NCI-H2029 treated with DMSO at 0.1 percent for 48 hours (cell line): ENCODE results near the gene PRKN.

ENCODE experiments used
- DNase-seq: peaks from one replicate; lab custom pipeline; 2025; lab: John Stamatoyannopoulos, UW

Gene PRKN

DNA sequence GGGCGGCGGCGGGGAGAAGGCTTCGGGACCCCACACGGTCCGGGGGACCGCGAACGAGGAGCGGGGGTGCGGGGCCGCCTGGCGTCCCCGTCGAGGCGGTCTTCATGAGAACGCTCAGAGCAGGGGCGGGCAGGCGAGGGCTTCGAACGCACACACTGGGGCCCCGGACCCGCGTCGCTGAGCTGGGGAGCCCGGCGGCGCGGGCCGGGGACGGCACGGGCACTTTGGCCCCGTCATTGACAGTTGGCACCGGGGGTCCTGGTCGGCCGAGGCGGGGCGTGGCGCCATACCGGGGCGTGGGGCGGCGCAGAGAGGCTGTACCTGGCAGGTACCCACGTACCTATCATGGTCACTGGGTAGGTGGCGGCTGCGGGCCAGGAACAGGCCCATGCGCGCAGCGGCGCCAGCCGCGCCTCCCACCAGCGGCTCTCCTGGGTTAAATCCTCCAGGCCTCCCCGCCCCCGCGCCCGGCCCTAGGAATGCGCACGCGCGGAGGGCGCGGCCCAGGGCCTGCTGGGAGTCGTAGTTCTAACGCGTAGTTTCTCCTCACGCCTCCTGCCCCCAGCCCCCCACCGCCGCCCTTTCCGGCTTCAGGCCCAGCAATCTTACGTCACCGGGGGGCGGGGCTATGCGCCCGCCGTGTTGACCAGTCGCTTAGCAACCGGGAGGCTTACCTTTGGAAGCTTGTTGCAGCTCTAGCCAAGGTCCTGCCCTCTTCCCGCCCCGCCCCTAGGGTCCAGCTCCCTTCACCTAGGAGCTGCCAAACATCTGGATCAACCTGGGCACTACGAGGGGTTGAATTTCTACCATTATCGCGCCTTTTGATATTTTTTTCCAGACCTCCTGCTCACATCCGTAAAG lies at the start of gene PRKN, which contains the start of gene PACRG:
TSS of gene PRKN (minus strand) at position 445 of the 861 bp plus-strand sequence.
TSS of gene PACRG (plus strand) at position 653 of the 861 bp plus-strand sequence.
- peak; percentile 95 for DNase-seq

DNA sequence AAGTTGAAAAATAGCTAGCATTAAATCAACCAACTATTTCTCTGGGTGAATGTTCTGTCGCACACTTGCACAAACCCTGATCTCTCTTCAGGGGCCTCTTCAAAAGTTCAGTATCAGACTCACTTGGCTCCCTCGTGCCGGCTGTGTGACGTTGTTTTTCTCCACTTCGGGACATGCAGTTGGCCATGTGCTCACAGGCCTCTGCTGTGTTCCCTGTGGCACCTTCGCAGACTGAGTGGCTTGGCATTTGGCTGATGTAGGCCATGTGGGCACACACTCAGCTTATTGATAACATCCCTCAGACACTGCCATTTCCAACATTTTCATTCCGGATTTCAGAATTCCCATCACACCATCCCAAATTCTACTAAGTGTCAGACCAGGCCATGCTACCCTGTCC lies 49.5 kb upstream of the PRKN start:
- no peak for DNase-seq

DNA sequence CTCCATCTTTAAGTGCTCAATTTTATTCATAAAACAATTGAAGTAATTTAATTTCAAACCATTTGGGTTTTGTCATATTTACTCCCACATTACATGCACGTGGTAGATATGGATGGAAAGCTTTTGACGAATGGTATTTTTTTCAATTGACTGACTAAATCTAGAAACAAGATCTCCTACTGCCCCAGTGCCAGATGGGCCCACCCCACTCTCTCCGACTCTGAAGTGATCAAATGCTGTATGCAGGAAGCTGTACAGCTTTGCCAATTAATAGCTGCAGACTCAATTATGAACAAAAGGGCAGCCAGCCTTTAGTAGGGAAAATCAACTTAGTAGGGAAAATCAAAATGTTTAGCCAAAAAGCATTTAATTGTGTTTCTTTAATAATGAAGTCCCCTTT lies 46.4 kb upstream of the PRKN start:
- no peak for DNase-seq

DNA sequence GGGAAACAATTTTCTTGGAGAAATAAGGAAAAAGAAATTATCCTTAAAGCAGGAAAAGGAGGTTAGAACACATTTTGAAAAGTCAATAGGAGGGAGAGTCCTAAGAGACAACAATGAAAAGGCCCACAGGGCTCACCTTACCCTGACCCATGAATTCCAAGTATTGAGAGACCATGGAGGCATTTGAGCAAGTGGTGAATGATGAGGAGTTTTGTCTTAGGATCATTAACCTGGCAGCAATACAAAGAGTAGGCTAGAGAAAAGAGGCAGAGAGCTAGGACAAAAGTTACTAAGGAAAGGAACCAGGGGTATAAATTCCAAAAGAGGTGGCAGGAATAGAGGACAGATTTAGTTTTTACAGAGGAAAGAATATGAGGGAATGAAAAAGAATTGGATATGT lies 44.9 kb upstream of the PRKN start:
- DNase-seq = no peak

DNA sequence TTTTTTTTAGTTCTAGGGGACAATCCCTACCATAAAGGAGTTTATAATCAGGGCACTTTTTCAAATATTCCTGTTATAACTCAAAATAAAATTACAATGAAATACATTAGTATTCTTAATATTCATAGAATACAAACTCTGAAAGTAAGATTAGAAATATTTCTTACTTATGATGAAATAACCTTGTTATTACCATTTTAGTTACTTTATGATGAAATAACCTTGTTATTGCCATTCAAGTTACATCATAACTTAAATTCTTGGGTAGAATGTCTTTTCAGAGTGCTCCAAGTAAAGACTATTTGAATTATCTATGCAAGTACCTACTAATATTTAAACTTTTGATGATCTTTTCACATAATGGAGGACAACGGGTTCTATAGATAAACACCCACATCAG lies 43.4 kb upstream of the PRKN start:
- no peak for DNase-seq

DNA sequence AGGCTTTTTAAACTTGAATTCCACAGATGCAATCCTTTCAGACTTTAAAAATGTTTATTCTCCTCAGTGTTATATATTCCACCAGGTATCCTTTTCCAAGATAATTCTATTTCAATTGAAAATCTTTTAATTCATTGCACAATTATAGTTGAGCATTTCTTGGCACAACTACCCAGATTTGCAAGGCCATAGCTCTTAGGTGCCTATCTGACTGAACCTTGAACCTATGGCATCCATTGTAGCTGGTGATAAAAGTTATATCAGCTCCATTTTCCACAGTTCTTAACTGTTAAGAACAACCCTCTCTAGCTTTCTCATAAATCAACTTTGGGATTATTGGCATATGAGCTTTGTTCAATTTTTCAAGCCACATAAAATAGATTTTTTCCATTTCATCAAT lies 42.6 kb upstream of the PRKN start:
- DNase-seq = no peak

DNA sequence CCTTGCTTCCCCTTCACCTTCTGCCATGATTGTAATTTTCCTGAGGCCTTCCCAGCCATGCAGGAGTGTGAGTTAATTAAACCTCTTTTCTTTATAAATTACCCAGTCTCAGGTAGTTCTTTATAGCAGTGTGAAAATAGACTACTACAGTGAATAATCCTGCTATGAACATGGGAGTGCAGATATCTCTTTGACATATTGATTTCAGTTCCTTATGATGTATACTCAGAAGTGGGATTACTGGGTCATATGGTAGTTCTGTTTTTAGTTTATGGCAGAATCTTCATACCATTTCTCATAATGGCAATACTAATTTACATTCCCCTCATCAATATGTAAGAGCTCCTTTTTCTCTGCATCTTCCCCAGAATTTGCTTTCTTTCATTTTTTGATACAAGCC lies 26.2 kb upstream of the PRKN start:
- no peak for DNase-seq

DNA sequence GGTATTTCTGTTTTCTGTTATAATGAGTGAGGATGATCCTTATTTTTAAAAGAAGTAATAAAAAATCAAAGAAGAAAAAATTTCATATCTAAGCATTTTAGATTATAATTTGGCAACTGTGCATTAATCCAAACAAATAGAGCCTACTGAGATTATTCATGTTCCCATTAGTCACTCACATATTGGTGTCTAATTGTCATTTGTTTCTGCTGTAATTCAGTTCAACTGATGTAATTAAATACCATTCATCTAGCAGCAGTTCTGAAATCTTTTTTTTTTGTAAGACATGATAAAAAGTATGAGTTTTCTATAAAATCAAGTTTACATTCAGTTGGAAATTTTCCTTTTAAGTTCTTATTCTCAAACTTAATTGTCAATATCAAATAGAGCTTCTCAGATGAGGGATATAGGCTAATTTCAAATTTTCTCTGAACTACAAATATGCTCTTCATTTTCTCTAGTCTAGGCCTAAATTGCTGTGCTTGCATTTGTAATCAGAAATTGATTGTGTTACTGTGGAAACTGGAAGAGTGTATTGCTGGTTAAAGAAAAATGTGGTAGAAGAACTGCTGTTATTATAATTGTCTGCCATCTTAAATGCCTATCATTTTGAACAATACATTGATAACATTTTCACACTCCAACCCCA lies 23.8 kb upstream of the PRKN start:
- DNase-seq = no peak

DNA sequence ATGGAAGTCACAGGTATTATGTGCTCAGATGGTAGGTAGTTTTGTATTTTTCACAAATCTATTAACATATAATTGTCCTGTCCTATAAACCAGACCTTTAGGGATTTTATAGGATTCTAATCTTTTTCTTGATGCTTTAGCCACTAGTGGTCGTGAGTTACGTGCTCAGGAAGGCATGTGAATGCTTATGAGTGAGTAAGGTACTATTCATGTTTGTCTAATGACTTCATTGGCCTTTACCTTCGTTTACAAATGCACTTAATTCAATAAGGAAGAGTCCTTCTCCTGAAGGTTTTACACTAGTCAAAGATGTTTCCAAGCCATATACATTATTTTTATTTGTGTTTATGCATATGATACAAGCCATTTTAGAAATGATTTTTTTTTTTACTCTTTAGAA lies 23.2 kb upstream of the PRKN start:
- DNase-seq = no peak

DNA sequence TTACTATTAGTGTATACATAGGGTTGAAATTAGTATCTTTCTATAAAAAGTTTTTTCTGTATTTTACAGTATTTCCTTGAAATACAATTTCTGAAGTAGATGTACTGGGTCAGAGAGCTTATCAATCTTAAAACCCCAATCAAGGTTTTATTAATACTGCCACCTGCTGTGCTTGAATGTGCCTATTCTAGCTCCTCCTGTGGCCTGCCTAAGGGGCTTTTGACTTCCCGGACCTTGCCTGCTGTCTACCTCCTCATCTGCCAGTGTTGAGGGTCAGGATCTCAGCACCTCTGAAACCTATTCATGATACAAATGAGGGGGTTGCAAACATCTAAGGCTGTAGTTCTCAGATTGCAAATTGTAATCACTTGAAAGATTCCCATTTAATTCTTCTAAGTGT lies 9.4 kb upstream of the PRKN start:
- no peak for DNase-seq

DNA sequence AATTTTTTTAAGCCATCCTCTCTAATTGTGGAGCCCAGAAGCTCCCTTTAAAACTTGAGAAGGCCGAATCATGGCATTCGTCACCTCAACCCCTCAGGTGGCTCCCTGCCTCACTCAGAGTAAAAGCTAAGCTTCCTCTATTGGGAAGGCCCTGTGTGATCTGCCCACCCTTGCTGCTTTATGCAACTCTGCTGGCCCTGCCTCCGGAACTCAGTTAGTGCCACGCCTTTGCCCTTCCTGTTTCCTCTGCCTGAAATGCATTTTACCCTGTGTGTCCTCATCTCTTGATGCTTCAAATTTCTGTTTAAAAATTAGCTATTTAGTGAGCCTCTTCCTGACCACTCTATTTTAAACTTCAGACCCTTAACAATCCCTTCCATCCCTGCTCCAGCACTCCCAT lies 5.9 kb upstream of the PRKN start:
- no peak for DNase-seq

DNA sequence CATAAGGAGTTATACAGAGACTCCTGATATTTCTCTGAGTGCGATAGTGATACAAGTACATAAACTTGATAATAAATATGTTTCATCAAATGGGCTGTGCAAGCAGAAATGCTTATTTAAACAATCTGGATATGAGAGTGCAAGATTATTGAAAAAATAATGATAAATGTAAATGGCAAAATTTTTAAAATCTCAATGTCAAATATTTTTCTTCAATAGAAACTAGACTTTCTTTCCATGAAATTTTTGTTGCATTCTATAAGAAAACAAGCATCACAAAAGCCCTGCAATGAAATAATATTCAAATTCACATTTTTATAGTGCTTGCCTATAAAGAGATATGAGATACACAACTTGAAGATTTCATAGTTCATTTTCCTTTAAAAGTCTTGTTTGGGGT lies 2.9 kb upstream of the PRKN start:
- no peak for DNase-seq

DNA sequence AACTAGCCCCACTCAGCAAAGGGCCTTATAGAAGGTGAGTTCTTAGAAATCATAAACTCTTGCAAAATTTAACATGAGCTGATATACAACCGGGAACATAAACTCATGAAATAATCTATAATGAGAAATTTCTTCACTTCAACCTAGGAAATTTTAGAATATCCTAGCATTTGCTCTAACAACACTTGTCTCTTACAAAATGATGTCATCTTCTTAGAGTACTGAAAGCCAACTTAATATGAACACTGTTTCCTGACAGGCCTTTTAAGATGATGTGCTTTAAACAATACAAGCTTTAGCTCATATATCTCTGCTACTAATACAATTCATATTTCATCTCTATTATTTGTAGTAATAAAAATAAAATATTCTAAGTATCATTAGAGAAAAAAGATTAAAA lies 1.1 kb upstream of the PRKN start:
- no peak for DNase-seq

DNA sequence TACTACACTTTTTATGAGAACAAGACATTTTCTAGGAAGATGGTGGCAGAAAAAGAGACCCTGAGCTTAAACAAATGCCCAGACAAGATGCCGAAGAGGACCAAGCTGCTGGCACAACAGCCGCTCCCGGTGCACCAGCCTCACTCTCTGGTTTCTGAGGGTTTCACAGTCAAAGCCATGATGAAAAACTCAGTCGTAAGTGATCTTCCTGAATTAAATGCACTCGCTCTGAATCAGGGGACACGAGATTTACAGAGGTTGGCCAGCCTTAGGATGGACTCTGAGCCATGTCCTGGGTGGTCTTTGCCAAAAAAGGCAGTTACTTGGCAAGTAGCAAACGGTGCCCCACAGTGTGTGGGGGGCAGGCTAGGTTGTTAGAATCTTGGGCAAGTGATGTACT lies 631 bp upstream of the PRKN start:
- DNase-seq = no peak

DNA sequence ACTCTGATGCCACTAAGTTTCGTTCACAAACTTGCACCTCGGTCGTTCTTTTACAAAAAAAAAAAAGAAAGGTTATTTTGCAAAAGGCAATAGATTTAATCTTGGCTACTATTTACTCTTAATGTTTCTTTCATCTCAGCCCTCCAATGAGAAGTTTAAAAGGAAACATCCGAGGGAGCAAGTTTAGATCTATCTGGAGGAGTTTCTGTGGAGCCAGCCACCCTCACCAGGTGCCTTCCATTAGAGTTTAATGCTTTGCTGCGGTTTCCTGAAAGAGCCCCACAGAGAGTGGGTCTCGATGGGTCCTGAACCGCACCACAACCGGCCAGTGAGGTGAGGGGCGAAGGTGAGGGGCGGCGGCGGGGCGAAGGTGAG lies 632 bp downstream of the PRKN start:
- DNase-seq = no peak

DNA sequence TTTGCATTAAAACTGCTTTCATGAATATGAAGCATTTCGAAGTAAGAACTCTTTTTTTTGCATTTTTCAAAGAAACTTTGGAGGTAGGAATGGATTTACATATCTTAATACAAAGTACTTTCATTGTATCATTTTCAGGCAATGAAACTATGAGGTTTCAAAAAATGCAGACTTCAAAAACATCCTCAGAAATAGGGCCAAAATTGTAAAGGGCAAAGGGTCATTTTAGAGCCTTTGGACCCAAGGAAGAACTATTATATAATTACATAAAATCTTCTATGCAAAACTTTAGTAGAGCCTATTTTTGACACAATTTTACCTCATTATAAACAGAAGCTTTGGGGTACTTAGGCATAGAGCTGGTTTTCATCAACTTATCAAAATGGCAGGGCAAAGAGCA lies 4.9 kb downstream of the PRKN start:
- no peak for DNase-seq

DNA sequence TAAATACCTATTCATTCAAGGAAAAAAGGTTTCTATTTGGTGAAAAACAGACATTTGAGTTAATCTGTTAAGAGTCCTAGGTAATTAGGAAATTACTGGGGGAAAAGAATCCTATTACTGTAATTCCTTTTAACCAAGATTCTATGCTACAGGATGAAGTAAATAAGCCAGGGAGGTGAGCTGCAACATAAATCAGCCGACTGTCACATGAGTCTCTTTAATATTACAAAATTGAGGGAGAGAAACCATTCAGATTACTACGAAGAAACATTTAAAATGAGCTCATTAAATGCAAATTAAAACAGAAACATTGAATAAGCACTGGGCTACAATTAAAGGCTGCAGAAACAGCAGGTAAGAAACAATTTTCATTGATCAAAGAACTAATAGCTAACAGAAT lies 5.3 kb downstream of the PRKN start:
- DNase-seq = no peak

DNA sequence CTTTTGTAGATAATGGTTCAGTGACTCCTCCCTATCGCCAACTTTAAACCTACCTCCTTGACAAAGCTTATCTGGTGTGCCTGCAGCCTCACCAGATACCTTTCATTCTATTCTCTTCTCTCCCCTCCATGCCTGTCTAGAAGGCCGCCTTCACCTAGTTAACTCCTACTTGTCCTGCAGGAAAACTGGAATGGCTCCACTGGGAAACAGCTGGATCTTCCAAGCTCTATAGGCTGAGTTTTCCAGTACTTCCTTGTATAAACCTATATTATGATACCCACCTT lies 6.2 kb downstream of the PRKN start:
- no peak for DNase-seq

DNA sequence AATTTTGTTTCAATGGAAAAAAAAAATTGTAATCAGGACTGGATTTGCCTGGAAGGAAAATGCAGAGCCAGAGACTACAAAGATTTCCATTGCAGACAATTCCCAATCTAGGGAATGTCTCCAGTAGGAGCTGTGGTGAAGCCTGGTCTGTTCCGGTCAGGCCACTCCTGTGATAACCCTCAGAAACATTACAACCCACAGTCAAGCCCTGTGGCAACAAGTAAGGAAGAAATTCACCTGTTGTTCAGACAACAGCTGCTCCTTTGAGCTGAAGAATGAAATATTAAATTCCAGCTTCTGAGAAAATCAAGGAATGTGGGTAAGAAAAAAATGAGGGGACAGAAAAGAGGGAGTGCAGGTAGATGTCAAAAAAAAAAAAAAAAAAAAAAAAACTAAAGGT lies 8.0 kb downstream of the PRKN start:
- DNase-seq = no peak

DNA sequence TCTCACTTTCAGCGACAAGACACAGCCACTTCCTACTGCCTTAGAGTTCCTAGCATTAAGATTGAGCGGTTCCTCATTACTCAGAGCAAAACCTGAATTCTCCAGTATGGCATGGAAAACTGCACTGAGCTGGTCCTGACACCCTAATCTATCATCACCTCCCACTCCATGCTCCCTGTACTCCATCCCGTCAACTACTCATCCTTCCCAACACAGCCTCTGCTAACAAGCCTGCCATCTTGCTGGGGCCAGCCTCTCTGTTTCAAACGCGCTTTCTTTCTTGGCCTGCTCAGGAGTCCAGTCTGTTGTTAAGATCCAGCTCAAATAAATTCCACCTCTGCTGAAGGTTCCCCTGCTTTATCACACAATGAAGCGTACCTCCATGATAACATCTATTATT lies 12.0 kb downstream of the PRKN start:
- no peak for DNase-seq

DNA sequence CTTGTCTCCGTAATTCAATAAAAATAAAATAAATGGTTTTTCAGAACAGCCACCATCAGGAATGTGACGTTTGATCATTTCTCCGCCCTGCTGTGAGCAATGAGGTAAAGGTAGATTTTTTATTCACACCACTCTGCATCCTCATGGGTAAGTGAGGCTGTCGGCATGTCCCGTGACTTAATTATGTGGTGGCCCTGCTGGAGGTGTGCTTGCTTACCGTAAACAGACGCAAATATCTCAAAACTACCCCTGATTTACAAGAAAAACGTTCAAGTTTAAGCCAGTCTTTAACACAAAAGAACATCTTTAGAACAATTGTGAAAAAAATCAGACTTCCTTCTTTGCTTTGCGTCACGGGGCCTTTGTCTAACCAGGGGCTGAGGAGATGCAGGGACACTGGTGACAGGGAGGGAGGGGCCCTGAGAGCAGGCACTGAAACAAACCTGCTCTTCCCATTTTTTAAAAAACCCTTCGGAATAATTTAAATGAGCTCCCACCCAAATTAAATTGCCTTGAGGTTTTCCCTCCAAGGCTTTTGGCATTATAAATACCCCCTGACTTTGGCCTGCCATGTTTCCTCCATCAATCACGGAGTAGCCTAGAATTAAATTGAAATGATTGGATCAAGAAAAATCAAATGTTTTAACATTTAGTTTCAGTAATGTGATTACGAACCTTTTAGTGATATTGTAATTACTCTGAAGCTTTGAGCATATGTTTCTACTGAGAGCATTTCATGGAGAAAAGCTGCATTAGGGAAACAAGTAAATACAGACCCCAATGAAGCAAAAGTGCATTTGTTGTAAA lies 13.4 kb downstream of the PRKN start:
- DNase-seq = no peak

DNA sequence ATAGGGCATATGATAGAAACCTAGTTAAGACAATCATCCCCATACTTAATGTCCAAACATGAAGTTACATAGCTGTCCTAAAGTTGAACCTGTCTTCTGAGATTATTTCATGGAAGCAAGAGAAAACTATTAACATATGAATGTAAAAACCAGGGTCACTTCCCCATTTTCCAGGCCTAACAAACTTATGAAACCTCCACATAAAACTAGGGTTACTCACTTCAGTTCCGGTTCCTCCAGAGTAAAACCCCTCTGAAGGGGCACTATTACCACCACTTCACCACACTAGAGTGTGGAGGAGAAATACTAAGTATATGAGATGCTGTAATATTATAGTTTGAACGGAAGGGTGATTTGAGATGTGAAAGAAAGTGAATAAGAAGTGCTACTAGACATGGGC lies 14.9 kb downstream of the PRKN start:
- DNase-seq = no peak

DNA sequence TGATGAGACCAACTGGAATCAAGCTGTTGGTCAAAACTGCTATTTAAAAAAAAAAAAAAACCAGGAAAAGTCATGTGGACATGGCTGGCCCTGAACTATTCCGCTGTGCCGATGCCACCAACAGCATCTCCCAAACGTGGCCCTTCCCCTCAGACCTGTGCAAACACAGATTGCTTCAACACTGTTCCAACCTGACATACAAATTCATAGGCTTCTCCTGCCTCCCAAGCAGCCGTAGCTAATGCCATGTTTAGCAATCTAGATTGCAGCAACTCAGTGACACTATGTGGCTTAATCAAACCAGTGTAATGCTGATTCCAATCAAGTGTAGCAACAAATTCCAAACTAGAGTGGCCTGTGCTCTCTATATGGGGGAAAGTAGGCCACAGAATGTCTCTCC lies 16.2 kb downstream of the PRKN start:
- no peak for DNase-seq
